HG02678 (cell line): Measurements from ENCODE around the gene KCTD20.
"Not testable (repeated sequence)": the region's sequence is repeated elsewhere in the genome, so short reads cannot be mapped to it uniquely, and the experiment has no call there.

Experiments used
- ATAC-seq: cut with Tn5 transposase; IDR thresholded peaks from one replicate; pipeline ENCODE4 v1.9.1; 2021; ENCODE audit warnings: mild to moderate bottlenecking, moderate library complexity; ENCODE audit not compliant: unreplicated experiment

KCTD20 gene

GRCh38 chr6:36443471-36444428 is 950 bp downstream of the KCTD20 start:
- ATAC-seq = no peak

DNA sequence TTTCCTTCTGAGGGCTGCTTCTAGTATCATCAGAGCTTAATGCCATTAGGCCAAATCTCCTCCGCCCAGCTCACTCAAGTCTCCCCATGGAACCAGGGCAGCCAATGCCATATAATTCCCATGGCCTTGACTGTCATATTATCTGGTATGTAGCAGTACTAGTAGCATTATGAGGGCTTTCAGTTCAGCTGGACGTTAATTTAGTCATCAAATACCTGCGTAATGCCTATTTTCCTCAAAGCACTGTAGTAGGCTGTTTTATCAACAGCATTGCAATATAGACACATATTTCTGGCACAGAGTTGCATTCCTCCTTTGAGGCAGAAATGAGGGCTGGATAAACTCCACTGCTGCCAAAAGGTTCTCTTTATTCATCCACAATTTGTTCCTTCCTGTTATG is 1.7 kb downstream of the KCTD20 start:
- ATAC-seq = no peak

GRCh38 chr6:36445621-36446020 is 2.8 kb downstream of the KCTD20 start:
- ATAC-seq = no peak

- ATAC-seq = not testable (repeated sequence)
These were observed 6.4 kb downstream of the KCTD20 start for GRCh38 chr6:36449173-36449572.

GRCh38 chr6:36452897-36453296 is 10.1 kb downstream of the KCTD20 start:
- not testable (repeated sequence) for ATAC-seq

GRCh38 chr6:36455486-36456027 is 12.8 kb downstream of the KCTD20 start:
- no peak for ATAC-seq

- ATAC-seq = no peak
These were observed 16.7 kb downstream of the KCTD20 start for GRCh38 chr6:36459501-36459900.

DNA sequence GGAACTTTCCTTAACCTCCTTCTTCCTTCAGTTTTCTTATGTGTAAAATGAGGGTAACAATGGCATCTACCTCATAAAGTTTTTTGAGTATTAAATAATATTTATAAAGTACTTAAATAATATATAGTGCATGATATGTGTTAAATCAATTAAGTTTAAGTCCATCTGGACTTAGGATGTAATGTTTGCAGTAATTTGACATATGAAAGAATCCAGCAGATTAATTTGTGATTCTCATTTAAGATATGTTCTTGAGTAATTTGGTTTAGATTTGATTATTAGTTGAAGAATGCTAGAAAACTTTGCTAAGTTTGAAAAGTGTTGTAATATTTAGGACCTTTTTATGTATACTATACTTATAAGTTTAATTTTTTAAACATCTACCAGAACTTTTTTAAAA is 18.1 kb downstream of the KCTD20 start:
- no peak for ATAC-seq

DNA sequence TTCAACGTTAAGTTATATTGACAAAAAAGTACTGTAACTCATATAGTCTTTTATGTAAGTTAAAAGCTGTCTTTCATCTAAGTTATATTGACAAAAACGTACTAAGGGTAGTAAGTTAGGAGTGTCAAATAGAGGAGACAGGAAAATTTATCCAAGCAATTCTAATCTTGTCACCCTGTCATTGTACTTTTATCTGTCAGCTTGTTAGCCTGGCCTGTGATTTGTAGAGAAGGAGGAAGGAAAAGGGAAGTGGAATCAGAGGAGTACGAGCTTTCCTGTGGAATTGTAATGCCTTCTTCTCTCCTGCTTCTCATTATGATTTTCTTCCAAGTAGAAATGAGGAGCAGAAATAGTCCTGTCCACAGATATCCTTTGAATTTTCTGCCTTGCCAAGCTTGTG is 18.8 kb downstream of the KCTD20 start:
- no peak for ATAC-seq

GRCh38 chr6:36463676-36464075 is 20.9 kb downstream of the KCTD20 start:
- no peak for ATAC-seq

- ATAC-seq = no peak
These were observed 21.4 kb downstream of the KCTD20 start for GRCh38 chr6:36464233-36464632.

DNA sequence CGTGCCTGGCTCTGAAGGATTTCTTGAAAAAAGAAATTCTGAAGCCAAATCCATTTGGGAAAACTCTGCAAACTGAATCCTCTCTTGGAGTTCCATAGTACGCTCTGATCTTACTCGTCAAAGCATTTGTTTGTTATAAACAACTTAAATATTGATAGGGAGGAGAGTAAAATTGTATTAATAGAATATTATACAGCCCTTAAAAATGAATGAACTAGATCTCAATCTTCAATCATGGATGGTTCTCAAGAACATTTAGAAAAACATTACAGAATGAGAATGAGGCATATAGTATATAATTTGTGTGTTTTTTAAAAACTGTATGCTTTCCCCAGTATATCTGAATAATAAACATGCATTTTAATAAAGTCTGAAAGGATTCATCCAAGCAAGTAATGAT is 24.8 kb downstream of the KCTD20 start:
- ATAC-seq = no peak

DNA sequence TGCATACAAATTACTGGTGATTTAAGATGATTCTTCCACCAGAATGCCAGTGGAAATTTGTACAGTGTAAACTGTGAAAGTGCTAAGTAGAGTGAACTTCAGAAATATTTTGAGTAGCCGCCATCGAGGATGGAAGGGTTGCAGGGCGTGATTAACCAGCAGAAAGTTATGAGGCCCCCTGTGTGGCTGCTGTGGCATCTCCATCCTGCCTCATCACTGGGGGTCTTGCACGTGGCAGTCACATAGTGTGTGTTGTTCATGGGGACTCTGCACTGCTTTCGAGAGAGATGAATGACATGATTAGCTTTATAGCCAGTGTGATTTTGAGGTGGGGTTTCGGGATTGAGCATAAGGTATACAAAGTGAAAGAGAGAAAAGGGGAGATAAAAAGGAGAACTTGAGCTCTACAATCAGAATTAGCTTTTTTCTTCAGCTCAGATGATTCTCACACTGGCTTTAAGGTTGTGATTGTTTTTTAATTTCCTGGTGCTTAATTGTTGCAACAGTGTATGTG is 26.4 kb downstream of the KCTD20 start:
- ATAC-seq = no peak

DNA sequence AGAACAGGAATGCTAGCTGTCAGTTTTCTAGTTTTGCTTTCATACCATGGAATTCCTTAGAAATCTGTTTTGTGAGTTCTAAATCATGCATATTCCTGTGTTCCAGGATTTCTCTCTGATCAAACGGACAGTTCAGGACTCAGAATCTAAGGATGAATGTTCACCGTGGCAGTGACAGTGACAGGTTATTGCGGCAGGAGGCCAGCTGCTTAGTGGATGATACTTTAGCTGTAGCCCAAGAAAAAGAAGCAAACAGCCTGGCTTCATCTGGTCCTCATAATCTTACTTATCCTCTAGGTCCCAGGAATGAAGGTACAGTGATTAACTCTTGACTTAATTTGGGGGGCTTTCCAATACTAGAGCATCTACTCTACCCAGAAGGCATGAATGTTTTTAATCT is 27.1 kb downstream of the KCTD20 start:
- no peak for ATAC-seq

DNA sequence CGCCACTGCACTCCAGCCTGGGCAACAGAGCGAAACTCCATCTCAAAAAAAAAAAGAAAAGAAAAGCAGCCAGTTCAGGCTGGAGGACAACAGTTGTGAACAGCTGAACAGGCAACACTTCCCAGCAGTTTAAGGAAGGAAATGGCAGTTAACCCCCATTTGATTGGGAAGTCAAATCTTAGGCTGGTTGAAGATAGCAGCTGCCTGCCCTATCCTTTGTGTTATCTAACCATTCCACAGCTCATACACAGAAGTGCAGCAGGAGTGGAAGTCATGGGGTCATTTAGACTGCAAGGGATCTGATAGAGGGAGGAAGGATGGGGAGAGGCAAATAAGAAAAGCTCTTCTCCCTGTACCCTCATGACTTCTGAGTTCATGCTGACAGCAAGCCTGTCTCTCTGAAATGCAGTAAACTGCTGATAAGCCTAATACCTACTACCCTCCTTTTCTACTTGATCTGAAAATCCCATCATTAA is 35.3 kb downstream of the KCTD20 start:
- ATAC-seq = no peak

GRCh38 chr6:36479256-36479655 is 36.5 kb downstream of the KCTD20 start:
- no peak for ATAC-seq

- not testable (repeated sequence) for ATAC-seq
These were observed 40.5 kb downstream of the KCTD20 start for GRCh38 chr6:36483326-36483725.

DNA sequence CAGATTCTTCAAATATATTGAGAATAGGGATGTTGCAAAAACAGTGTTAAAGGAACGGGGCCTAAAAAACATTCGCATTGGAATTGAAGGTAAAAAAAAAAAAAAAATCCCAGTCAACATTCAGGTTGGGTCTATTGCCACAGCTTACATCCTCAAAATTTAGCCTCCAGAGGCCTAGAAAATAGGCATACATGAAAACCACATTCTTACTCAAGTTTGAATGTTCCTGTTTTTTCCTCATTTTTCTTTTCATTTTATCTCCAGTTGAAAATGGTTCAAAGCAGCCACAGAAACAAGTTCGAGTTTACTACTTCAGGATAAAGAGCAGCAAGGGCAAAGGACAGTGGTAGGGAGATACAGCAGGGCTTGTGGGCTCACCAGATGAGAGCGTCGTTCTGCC is 41.9 kb downstream of the KCTD20 start:
- ATAC-seq = no peak

- ATAC-seq = no peak
These were observed 44.9 kb downstream of the KCTD20 start for GRCh38 chr6:36487698-36488097.

DNA sequence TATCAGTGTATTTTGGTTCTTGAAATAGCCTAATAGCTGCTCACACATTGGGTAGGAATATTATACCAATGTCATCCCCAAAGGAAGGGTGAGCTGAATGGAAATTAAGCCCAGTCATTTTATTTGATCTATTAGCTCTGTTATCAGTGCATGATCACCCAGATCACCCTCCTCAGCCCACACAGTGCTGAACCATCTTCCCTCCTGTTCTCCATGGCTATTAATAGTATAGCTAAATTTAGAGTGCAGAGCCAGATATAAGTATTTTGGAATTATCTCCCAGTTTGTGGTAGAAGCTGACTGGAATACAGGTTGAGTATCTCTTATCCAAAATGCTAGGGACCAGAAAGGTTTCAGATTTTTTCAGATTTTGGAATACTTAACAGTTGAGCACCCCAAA is 45.4 kb downstream of the KCTD20 start:
- ATAC-seq = no peak

GRCh38 chr6:36489426-36489825 is 46.6 kb downstream of the KCTD20 start:
- no peak for ATAC-seq

GRCh38 chr6:36491378-36491965 is 48.7 kb downstream of the KCTD20 start:
- ATAC-seq = no peak
